Osteoblast (primary cell): Measurements from ENCODE around the gene DEF6. TPM values are rescaled to one million over a fixed set of nuclear protein-coding genes. Genes with fewer than 3 reads are reported as not detected.

ENCODE experiments used
- DNase-seq: peaks from one replicate; pipeline ENCODE4 v3.0.0; 2011; ENCODE audit warnings: low spot score, mixed read lengths; ENCODE audit not compliant: insufficient read length; ENCODE audit errors: missing footprints
- H2AFZ ChIP-seq: 2 replicates; pipeline ENCODE4 v1.6.0; 2011; ENCODE audit warnings: mild to moderate bottlenecking, low read length
- H3K27ac ChIP-seq: 2 replicates; pipeline ENCODE4 v1.5.1; 2011; ENCODE audit warnings: mild to moderate bottlenecking, low read depth, low read length, moderate library complexity
- H3K27me3 ChIP-seq: 2 replicates; pipeline ENCODE4 v1.6.0; 2012; ENCODE audit warnings: mild to moderate bottlenecking, control low read depth, inconsistent platforms, low read length, moderate library complexity; ENCODE audit not compliant: insufficient read depth
- H3K36me3 ChIP-seq: 2 replicates; pipeline ENCODE4 v1.5.1; 2011; ENCODE audit warnings: mild to moderate bottlenecking, low read length, control low read depth, moderate library complexity; ENCODE audit not compliant: insufficient read depth
- H3K4me1 ChIP-seq: 2 replicates; pipeline ENCODE4 v1.5.1; 2011; ENCODE audit warnings: mild to moderate bottlenecking, low read length, control low read depth, moderate library complexity; ENCODE audit not compliant: insufficient read depth
- H3K4me2 ChIP-seq: 2 replicates; pipeline ENCODE4 v1.6.0; 2011; ENCODE audit warnings: mild to moderate bottlenecking, low read length; ENCODE audit not compliant: insufficient read depth
- H3K4me3 ChIP-seq: fragments of 200-600 bp; sonication (generic); 3 replicates; pipeline ENCODE4 v1.5.1; 2012; ENCODE audit warnings: mild to moderate bottlenecking, low read length, inconsistent platforms; ENCODE audit not compliant: insufficient read depth
- H3K79me2 ChIP-seq: 2 replicates; pipeline ENCODE4 v1.6.0; 2012; ENCODE audit warnings: mild to moderate bottlenecking, low read length, control low read depth, inconsistent platforms; ENCODE audit not compliant: insufficient read depth
- H3K9me3 ChIP-seq: 2 replicates; pipeline ENCODE4 v1.5.1; 2011; ENCODE audit warnings: low read depth, low read length, control low read depth
- H4K20me1 ChIP-seq: 2 replicates; pipeline ENCODE4 v1.6.0; 2012; ENCODE audit warnings: mild to moderate bottlenecking, low read length, control low read depth; ENCODE audit not compliant: insufficient read depth
- CTCF ChIP-seq: IDR thresholded peaks from 2 replicates; pipeline ENCODE4 v1.5.1; 2011; ENCODE audit warnings: mild to moderate bottlenecking, low read depth, low read length, moderate library complexity; ENCODE audit errors: extremely low read depth
- total RNA-seq: library from RNA; depleted of rRNA; stranded (reverse); fragments of >200 nt; gene quantifications from 2 replicates; pipeline ENCODE4 v1.2.3, GENCODE V29; 2012

The DEF6 gene
- total RNA-seq, 1 donor: 0.72 TPM

GRCh38 chr6:35359346-35359743 is 61.7 kb downstream of the DEF6 start:
- Histone ChIP-seq H2AFZ (no peak overlapping the region), H3K4me2 (peak overlapping the region; percentile 40), H3K4me1 (peaks cover 48% of the 10 kb centered on the region), H3K9me3 (no peaks in the 10 kb centered on the region), H3K27ac (peak overlapping the region; percentile 87), H3K79me2 (peaks cover 92% of the 10 kb centered on the region), H3K27me3 (no peaks in the 10 kb centered on the region), H3K4me3 (no peak overlapping the region), H3K36me3 (peaks cover 50% of the 10 kb centered on the region), H4K20me1 (peaks cover 5% of the 10 kb centered on the region)
- no peak for DNase-seq
- no peak for TF ChIP-seq CTCF

GRCh38 chr6:35359744-35360348 is 62.2 kb downstream of the DEF6 start:
- peak overlapping the region; percentile 40 for H3K4me2 ChIP-seq
- peaks cover 5% of the 10 kb centered on the region for H4K20me1 ChIP-seq
- peaks cover 43% of the 10 kb centered on the region for H3K4me1 ChIP-seq
- no peaks in the 10 kb centered on the region for H3K9me3 ChIP-seq
- no peak for TF ChIP-seq CTCF
- peaks cover 92% of the 10 kb centered on the region for H3K79me2 ChIP-seq
- peak; percentile 54 for DNase-seq
- peaks cover 45% of the 10 kb centered on the region for H3K36me3 ChIP-seq
- H3K27ac ChIP-seq: peak overlapping the region; percentile 87
- no peak overlapping the region for H3K4me3 ChIP-seq
- H2AFZ ChIP-seq: no peak overlapping the region
- H3K27me3 ChIP-seq: no peaks in the 10 kb centered on the region

- Histone ChIP-seq H3K79me2 (peaks cover 93% of the 10 kb centered on the region), H3K4me2 (peak overlapping the region; percentile 11), H4K20me1 (peaks cover 5% of the 10 kb centered on the region), H3K4me3 (no peak overlapping the region), H3K27me3 (no peaks in the 10 kb centered on the region), H3K4me1 (peaks cover 42% of the 10 kb centered on the region), H2AFZ (no peak overlapping the region), H3K9me3 (no peaks in the 10 kb centered on the region), H3K36me3 (peaks cover 41% of the 10 kb centered on the region), H3K27ac (peak overlapping the region; percentile 87)
- peak; percentile 55 for DNase-seq
- TF ChIP-seq CTCF: no peak
These were observed 62.9 kb downstream of the DEF6 start for GRCh38 chr6:35360349-35361138.

GRCh38 chr6:35362200-35362599 is 64.6 kb downstream of the DEF6 start:
- H3K4me3 ChIP-seq: no peak overlapping the region
- no peak for DNase-seq
- TF ChIP-seq CTCF: no peak
- peaks cover 94% of the 10 kb centered on the region for H3K79me2 ChIP-seq
- H3K9me3 ChIP-seq: no peaks in the 10 kb centered on the region
- H3K4me2 ChIP-seq: no peak overlapping the region
- H3K27me3 ChIP-seq: no peaks in the 10 kb centered on the region
- peak overlapping the region; percentile 88 for H3K27ac ChIP-seq
- H3K4me1 ChIP-seq: peaks cover 51% of the 10 kb centered on the region
- H3K36me3 ChIP-seq: peaks cover 32% of the 10 kb centered on the region
- no peak overlapping the region for H2AFZ ChIP-seq
- peaks cover 5% of the 10 kb centered on the region for H4K20me1 ChIP-seq
